ENCODE results near the gene SMAD3. TPM values are rescaled to one million over a fixed set of nuclear protein-coding genes. Genes with fewer than 3 reads are reported as not detected.
A peak's percentile ranks its signal among the peaks of the same experiment; 100 is the strongest.

SMAD3 gene
- total RNA-seq, 2 donors from 2014 or later, result 33.3 to 60.7 TPM

DNA sequence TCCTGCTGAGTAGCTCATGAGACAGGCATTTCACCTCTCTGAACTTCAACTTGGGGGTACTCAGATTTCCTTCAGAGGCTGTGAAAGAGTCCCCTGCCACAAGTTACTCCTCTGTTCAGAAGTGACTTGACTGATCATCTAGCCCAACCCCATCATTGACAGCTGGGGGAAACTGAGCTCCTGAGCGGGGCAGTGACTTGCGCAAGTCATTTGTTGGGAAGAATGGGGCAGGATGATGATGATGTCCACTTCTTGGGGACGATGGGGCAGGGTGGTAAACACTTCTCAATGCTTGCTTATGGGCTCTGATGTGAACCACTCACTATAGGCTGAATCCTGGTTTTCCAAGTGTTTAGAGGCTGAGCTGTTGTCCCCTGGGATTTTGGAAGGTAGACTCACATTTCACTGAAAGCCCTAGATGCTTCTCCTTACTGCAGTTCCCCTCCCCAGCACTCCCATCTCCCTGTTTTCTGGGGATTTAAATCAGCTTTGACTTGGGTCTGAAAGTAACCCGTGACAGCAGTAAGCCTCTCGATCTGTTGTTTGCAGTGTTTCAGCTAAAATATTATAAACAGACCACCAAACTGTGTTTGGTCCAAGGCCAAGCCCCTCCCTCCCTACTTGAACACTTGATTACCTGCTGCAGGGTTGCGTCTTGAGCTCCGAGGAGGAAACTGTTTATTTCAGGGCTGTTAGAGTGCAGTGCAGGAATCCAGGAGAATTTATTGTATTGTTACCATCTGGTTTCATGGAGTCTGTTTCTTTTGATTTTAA lies 25.1 kb downstream of the SMAD3 start:
- DNase-seq, result no peak
- ATAC-seq, result no peak
- intact Hi-C loops (cut with DNase I, micrococcal nuclease), result no loop called here

DNA sequence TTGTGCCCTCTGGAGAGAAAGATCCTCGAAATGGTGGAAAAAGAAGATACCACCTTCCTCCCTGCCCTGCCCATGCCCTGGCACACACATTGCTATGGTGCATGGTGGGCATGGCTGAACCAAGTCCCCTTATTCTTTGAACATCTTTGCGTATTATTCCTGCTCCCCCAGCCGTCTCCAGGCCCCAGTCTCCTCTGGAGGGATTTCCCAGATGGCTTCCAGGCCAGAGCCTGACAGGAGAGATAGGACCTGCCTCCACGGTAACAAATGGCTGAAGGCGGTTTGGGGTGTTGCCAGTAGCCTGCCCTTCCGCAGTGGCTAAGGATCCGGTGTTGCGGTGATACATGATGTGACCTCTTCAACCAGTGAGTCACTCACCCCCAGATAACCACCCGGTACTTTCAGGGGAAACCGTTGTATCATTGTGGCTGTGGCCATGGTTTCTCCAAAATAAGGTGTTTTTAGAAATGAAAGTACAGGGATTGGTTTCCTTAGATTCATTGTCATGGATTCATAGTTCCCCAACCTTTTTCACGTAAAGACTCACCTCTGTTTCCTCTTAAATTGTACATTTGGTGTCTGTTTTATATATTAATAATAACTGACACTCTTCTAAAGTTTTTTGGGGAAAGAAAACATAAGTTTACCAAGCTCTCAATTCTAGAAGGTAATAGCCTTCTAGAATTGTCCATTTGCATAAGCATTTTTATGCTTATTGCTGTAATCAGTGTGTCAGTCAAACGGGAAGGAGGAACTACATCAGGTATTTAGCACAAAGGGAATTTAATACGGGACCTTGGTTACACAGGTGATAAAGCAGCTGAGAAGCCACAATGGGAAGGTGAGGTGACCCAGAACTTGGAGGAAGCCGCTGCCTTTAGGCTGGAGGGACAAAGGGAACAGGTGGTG lies 25.9 kb downstream of the SMAD3 start:
- intact Hi-C loops (cut with DNase I, micrococcal nuclease), result no loop called here
- DNase-seq (peak in 1 of 2 donors; percentile 70), ATAC-seq (peak; percentile 51)

DNA sequence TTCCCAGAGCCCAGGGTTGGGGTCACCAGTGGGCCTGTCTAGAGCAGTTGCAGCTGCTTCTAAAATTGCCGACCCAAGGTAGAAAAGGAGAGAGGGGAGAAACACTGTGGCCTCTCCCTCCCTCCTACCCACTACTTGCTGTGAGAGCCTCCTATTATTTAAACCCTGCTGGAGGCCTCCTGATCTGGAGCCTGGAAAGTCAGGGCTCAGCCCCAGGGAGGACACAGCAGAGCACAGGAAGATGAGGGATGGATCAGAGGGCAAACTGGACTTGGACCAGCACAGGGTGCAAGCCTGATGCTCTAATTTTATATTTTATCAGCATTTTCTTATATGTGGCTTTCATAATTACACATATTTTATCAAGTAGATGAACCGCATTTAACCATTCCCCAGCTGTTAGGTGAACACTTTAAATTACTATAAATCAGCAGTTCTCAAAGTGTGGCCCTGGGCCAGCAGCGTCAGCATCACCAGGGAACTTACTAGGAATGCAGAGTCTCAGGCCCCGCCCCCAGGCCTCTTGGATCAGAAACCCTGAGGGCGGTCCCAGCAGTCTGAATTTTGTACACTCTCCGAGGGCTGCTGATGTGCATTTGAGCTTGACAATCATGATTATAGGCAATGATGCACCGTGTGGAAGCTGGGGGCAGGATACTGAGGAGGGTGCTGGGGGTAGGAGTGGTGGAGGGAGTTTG lies 26.7 kb downstream of the SMAD3 start:
- no peak for ATAC-seq
- intact Hi-C loops (cut with DNase I, micrococcal nuclease), result no loop called here

DNA sequence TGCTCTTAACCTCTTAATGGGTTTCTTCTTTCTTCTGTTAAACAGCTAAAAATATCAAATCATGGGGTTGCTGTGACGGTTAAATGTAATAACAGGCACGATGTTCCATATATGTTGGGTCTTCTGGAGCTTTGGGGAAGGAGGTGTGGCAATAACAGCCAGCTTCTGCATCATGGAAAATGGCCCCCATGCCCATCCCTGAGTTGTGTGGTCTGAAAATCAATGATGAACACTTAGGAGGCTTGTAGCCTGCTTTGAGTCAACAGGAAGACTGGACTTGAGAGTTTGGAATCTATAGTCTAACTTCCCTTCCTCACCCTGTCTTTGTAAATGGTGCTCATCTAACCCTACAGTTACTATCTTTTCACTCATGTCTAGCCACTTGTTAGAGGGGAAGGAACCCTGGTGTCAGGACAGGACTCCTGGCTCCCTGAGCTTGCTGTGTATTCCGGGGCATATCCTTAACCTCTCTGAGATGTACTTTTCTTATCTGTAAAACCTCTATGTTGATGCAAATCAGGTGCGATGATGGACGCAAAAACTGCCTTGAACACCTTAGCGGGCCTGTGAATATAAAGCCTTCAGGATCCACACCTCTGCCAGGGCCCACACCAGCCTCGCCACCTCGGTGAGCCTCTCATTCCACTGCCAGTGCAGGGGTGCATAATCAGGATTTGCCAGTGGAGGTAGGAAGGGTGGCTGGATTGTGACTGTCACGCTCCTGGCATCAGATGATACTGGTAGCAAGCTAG lies 27.5 kb downstream of the SMAD3 start:
- no peak for DNase-seq
- ATAC-seq, result no peak
- intact Hi-C loops (cut with DNase I, micrococcal nuclease), result no loop called here

More for the DNA sequence above, 26.7 kb downstream of the SMAD3 start:
- no peak for DNase-seq

DNA sequence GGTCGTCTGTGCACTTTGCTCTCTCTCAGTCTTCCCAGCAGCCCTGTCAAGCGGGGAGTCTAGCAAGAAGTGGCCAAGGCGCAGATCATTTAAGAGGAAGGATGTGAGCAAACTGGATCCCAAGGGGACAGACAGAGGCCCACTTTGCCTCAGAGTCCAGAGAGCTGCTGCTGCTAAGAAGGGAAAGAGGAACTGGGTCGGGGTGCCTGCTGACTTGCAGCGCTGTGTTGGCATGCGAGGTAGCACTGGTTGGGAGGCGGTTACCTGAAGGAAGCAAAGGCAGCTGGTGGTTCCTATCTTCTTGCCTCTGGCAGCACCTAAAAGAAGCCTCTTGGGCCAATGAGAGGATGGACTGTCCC lies 28.1 kb downstream of the SMAD3 start:
- no peak for ATAC-seq
- intact Hi-C loops (cut with DNase I, micrococcal nuclease), result no loop called here
- DNase-seq, result no peak

DNA sequence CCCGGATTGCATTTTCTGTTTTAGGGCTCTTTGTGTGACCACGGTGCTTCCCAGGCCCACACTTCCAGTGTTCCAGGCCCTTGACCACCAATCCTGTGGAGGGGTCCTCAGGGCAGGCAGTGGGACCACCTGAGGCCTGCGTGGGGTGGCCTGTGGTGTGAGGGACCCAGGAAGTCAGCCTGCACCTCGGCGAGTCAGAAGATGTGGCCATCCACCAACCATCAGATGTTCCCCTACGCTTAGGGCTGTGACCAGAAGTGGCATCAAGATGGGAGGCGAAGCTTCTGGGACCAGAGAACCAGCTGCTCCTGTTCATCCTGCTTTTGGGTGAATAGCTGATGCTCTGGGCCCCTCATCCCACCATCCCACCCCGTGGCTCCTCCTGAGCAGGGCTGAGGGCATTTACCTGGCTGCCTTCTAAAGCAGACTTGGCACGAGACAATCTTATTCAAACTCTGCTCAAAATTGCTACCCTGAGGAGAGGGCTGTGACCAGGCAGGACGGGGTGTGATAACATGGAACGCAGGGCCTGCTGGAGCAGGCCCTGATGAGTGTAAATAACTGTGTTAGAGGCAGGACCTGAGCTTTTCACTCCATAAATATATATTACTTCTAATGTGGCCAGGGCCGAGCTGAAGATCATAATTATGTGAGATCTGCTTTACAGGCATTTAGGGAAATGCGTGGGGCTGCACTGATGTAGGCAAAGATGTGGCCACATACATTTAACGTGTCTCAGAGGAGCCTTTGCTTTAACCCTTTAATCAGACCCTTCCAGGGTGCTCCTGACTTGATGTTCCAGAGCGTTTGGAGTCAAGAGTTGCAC lies 28.8 kb downstream of the SMAD3 start:
- no peak for DNase-seq
- intact Hi-C loops (cut with DNase I, micrococcal nuclease), result no loop called here
- ATAC-seq, result no peak

DNA sequence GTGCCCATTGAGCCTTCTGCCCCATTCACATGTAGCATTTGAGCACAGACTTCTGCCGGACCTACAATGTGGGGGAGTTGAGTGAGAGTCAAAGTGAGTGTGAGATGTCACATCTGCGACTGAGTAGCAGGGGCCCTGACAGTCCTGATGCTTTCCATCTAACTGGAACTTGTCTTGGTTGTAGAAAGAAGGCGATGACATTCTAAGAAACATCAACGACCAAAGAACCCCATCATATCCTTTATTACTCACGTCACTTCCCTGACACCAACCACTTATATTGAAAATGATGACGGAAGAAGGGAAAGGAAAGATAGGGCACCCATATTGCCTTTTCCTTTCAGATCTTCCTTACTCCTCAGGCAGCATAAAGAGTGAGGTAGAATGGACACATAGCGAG lies 30.5 kb downstream of the SMAD3 start:
- DNase-seq, result no peak

DNA sequence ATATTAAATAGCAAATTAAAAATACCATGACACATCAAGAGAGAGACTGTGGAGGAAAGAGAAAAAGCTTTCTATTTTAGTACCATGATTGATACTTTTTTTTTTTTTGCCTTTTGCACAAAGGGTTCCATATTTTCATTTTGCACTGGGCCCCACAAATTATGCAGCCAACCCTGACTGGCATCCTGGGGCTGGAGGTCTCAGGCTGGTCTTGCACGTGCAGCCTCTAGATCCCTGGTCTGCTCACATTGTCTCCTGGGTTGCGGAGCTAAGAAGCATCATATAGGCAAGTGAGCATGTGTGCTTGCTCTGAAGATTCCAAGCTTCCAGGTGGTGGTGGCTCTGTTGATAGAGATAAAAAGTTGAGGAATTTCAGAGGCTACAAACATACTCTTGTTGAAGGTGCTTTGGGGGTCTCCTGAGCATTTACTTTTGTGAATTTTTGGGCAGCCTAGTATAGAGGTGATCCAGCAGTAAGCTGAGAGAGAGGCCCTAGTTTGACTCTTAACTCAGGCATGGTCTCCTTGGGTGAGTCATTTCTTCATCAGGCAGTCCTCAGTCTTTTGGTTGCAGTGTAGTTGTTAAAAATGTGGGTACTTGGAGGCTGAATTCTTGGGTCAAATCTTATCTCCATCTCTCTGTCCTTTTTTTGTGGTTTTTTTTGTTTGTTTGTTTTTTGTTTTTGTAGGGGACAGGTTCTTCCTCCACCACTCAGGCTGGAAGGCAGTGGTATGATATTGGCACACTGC lies 31.3 kb downstream of the SMAD3 start:
- intact Hi-C loops (cut with DNase I, micrococcal nuclease), result no loop called here
- ATAC-seq, result no peak
- no peak for DNase-seq

More for the DNA sequence above, 30.5 kb downstream of the SMAD3 start:
- intact Hi-C loops (cut with DNase I, micrococcal nuclease), result no loop called here
- ATAC-seq, result no peak

DNA sequence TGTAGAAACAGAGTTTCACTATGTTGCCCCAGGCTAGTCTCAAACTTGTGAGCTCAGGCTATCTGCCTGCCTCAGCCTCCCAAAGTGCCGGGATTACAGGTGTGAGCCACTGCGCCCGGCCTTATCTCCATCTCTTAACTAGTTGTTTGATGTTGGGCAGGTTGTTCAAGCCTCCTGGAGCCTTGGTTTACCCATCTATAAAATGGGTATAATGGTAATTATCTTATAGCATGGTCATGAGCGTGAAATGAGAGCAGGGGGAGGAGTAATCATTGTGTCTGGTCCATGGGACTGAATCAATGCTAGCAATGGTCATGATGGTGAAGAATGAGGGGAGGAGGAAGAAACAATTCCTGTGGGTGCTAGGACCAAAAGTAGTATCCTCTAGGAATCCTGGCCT lies 32.0 kb downstream of the SMAD3 start:
- DNase-seq, result no peak
- ATAC-seq, result no peak
- intact Hi-C loops (cut with DNase I, micrococcal nuclease), result no loop called here

DNA sequence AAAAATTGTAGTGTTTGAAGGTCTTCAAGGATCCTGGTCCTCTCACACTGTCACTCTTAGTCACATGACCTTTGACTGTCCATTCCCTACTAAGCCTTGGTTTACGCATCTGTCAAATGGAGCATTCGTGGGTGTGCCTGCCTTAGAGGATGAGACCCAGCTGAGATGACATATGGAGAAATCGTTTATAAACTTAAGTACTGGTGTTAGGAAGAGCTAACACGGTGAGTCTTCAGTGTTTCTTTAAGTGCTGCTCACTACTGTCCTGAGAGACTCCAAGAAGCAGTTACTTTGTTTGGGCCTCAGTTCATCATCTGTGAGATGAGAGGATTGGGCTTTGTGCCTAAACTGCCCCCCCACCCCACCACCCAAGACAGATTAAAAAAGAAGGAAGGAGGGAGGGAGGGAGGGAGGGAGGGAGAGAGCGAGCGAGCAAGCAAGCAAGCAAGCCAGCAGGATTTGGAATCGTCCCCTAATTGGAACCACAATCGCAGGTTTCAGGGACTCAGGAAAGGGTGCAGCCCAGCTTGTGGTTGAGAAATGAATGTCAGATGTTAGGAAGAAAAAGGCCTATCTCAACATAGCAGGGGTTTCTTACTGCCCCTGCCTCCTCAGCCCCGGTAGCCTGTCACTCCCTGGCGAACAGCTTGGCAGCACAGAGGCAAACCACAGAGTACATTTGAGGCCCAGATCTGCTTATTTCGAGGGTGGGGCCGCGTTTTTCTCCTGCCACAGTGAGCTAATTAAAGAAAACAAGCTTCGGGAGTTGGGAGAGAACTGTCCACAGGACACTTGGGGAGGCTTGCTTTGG lies 32.7 kb downstream of the SMAD3 start:
- DNase-seq (peak in 1 of 2 donors; percentile 35), ATAC-seq (peak; percentile 54)
- intact Hi-C loops (cut with DNase I, micrococcal nuclease), result no loop called here

DNA sequence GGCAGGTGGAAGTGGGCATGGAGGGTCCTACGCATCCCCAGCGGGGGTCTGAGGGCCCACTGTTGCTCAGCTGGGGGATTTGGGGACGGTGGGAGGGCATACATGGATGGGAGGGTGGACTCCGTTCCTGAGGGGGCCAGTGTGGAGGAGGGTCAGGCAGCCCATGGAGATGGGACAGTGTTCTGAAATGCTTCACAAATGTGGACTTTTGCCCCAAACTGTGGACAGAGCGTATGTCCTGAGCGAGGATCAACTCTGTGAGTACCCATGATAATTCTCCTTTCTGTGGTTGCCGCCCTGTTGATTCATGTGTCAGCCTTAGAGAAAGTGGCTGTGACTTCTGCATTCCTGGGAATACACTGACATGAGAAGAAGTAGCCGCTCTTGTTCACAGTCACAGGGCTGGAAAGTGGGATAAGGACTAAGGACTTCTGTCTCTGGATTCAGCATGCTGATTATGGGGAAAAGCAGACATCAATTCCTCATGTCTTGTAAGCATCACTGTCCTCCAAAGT lies 33.4 kb downstream of the SMAD3 start:
- DNase-seq (no peak), ATAC-seq (peak; percentile 56)
- intact Hi-C loops (cut with DNase I, micrococcal nuclease), result no loop called here

DNA sequence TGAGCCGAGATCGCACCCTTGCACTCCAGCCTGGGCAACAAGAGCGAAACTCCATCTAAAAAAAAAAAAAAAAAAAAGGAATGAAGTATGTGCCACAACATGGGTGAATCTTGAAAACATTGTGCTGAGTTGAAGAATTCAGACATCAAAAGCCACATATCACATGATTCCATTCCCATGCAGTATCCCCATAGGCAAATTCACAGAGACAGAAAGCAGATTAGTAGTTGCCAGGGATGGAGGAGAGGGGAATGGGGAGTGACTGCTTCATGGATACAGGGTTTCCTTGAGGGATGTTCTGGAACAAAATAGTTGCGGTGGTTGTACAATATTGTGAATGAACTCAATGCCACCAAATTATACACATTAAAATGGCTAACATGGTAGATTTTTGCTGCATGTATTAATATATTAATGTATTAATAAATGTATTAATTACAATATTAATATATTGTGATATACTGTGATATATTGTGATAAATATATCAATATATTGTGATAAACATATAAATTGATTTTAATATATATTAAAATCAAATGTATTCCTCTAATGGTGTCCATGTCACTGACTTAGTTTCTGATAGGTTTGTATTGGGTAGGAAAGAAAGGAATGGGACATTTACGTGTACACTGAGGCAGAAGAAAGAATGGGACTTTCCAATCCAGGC lies 34.9 kb downstream of the SMAD3 start:
- no peak for DNase-seq
- ATAC-seq, result no peak
- intact Hi-C loops (cut with DNase I, micrococcal nuclease), result no loop called here

DNA sequence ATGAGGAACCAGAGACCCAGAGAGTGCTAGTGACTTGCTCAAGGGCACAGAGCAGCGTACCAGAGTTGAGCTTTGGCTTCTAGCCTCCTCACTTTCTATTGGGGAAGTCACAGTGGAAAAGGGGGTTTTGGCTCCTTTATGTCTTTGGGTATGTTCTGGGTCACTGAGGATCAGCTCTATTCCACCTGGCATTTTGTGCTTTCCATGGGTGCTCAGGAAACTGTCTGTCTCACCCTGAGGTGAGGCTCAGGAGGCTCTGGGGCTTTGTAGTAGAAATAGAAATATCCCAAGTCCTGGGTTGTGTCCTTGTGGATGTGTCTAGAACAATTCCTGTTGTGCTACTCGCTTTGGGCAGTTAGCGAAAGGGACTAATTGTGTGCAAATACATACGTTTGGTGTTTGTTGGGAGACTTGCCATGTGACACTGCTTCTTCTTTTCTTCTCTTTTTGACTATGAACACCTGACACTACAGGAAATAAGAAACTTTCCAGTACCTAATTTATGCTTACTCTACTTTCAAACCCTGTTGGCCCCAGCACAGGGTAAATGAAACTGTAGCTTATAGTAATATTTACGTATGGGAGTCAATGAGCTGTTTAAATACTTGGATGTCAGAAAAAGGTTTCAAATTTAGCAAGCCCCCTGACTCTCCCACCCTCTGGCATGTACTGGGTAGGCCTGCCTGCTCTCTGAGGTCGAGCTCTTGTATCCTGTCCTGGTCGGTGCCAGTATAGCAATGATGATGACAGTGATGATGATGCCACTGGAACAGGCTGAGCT lies 35.6 kb downstream of the SMAD3 start:
- ATAC-seq (no peak), DNase-seq (no peak)
- intact Hi-C loops (cut with DNase I, micrococcal nuclease), result no loop called here

DNA sequence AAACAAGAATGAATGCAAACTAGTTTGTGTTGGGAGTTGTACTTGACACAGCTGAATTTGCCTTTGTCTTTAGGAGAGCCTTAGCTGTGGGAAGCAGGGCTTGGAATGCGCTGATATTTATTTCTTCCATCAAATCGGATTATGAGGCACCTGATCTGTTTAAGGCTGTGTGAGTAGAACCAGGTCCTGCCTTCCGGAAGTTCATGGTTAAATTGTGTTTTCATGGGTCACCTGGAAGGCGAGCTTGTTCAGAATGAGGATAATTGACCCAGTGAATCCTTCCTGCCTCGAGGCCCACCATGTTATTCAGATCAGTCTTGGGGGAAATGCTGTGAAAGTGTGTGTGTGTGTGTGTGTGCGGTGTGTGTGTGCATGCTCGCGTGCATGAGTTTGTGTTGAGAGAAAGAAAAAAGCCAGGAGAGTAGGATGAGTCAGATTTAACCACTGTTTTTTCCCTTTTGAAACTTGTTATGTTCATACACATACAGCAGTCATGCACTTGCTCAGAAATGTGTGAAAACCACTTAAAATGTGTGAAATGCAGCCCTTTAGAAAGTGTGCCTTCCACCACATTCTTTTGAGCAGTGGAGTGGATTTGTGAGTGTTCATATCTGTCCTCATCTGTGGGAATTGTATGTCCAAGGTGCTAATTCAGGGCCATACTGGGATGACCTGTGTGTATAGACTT lies 36.7 kb downstream of the SMAD3 start:
- DNase-seq (no peak), ATAC-seq (no peak)
- intact Hi-C loops (cut with DNase I, micrococcal nuclease), result no loop called here

DNA sequence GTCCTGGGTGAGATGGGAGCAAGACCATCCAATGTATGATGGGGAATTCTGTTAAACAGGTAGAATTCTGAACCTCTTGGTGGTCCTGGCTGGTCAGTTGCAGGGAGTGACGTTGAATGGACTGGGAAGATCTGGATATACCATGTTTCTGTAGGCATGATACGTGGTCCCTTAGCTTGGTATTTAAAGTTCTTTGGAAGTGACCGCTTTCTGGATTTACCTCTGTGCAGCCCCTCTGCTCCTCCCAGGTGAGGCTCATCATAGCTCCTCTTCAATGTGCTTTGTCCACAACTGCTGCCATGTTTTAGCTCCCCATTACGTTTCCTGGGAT lies 37.2 kb downstream of the SMAD3 start:
- DNase-seq (no peak), ATAC-seq (no peak)
- intact Hi-C loops (cut with DNase I, micrococcal nuclease), result no loop called here
